IMR-90 (cell line): Measurements from ENCODE around the gene GUCY2F. TPM values are rescaled to one million over a fixed set of nuclear protein-coding genes. Genes with fewer than 3 reads are reported as not detected.

Source experiments
- ATAC-seq: fragments of 200-7000 bp; cut with Tn5 transposase; 2 replicates; pipeline ENCODE4 v1.9.1; 2020; ENCODE audit warnings: low read depth, mild to moderate bottlenecking, moderate library complexity
- BruUV-seq: library from RNA; stranded (reverse); fragments of 400-500 nt; replicated peaks from 2 replicates; lab custom pipeline; 2021; lab: Mats Ljungman, UMichigan
- CTCF ChIA-PET: fragments of 300-600 bp; formaldehyde crosslinking; extraction: SDS; loops from one replicate; lab custom pipeline; 2021; ENCODE audit warnings: antibody characterized with exemption; lab: Yijun Ruan, JAX
- POLR2A ChIA-PET: fragments of 300-600 bp; sonication (Branson Sonifier 250); formaldehyde crosslinking; loops from one replicate; lab custom pipeline; 2022; ENCODE audit warnings: antibody characterized with exemption; ENCODE audit not compliant: unreplicated experiment; lab: Charles Lee
- DNase-seq: peaks from one replicate; pipeline ENCODE4 v3.0.0; 2013
- H2AFZ ChIP-seq: replicated peaks from 2 replicates; pipeline ENCODE3; 2013; ENCODE audit warnings: low read length, mild to moderate bottlenecking; ENCODE audit not compliant: poor library complexity
- H2AK5ac ChIP-seq: 2 replicates; pipeline ENCODE4 v1.6.1; 2013; ENCODE audit warnings: low read depth, low read length, inconsistent platforms
- H2AK9ac ChIP-seq: replicated peaks from 2 replicates; pipeline ENCODE3; 2013; ENCODE audit warnings: mild to moderate bottlenecking, low read depth, low read length, moderate library complexity; ENCODE audit not compliant: poor library complexity
- H2BK120ac ChIP-seq: 2 replicates; pipeline ENCODE4 v1.6.1; 2013; ENCODE audit warnings: low read depth, low read length, inconsistent platforms
- H2BK15ac ChIP-seq: 3 replicates; pipeline ENCODE4 v1.6.1; 2013; ENCODE audit warnings: low read depth, low read length, inconsistent platforms
- H2BK20ac ChIP-seq: 2 replicates; pipeline ENCODE4 v1.6.1; 2013; ENCODE audit warnings: low read depth, mild to moderate bottlenecking, inconsistent platforms, low read length, moderate library complexity
- H2BK5ac ChIP-seq: 2 replicates; pipeline ENCODE4 v1.6.1; 2013; ENCODE audit warnings: mild to moderate bottlenecking, low read depth, low read length, inconsistent platforms; ENCODE audit not compliant: poor library complexity, severe bottlenecking
- H3K14ac ChIP-seq: replicated peaks from 2 replicates; pipeline ENCODE4 v1.6.1; 2013; ENCODE audit warnings: low read depth, low read length, inconsistent platforms
- H3K18ac ChIP-seq: 2 replicates; pipeline ENCODE4 v1.6.1; 2013; ENCODE audit warnings: low read depth, low read length, control low read depth
- H3K23ac ChIP-seq: 2 replicates; pipeline ENCODE4 v1.6.1; 2013; ENCODE audit warnings: low read depth, low read length, inconsistent platforms
- H3K27ac ChIP-seq: 2 replicates; pipeline ENCODE4 v1.5.1; 2013; ENCODE audit warnings: mild to moderate bottlenecking, control low read depth, low read length; ENCODE audit not compliant: insufficient read depth
- H3K27me3 ChIP-seq: 2 replicates; pipeline ENCODE4 v1.6.1; 2013; ENCODE audit warnings: low read length; ENCODE audit not compliant: control insufficient read depth, insufficient read depth
- H3K36me3 ChIP-seq: 2 replicates; pipeline ENCODE4 v1.6.1; 2013; ENCODE audit warnings: low read length, mixed read lengths; ENCODE audit not compliant: control insufficient read depth, insufficient read depth
- H3K4ac ChIP-seq: 2 replicates; pipeline ENCODE4 v1.6.1; 2013; ENCODE audit warnings: low read depth, low read length, inconsistent platforms
- H3K4me1 ChIP-seq: 2 replicates; pipeline ENCODE4 v1.6.1; 2013; ENCODE audit warnings: low read length, mixed read lengths; ENCODE audit not compliant: control insufficient read depth, insufficient read depth
- H3K4me2 ChIP-seq: 2 replicates; pipeline ENCODE4 v1.6.1; 2013; ENCODE audit warnings: low read depth, mild to moderate bottlenecking, control low read depth, low read length, moderate library complexity
- H3K4me3 ChIP-seq: 2 replicates; pipeline ENCODE4 v1.5.1; 2013; ENCODE audit warnings: low read depth, mild to moderate bottlenecking, control low read depth, low read length, moderate library complexity; ENCODE audit not compliant: insufficient read depth
- H3K56ac ChIP-seq: 2 replicates; pipeline ENCODE4 v1.6.1; 2013; ENCODE audit warnings: low read length, inconsistent platforms; ENCODE audit not compliant: insufficient read depth; ENCODE audit errors: extremely low read depth
- H3K79me1 ChIP-seq, 2 experiments: 2 replicates each; pipeline ENCODE4 v1.6.1; 2013; ENCODE audit warnings: low read length in 2 of 2, inconsistent platforms in 1 of 2, low read depth in 1 of 2
- H3K9ac ChIP-seq: 2 replicates; pipeline ENCODE4 v1.6.1; 2013; ENCODE audit warnings: low read depth, low read length, control low read depth
- H3K9me1 ChIP-seq: 2 replicates; pipeline ENCODE4 v1.6.1; 2013; ENCODE audit warnings: low read length, inconsistent platforms; ENCODE audit not compliant: insufficient read depth
- H3K9me3 ChIP-seq: 2 replicates; pipeline ENCODE4 v1.6.1; 2013; ENCODE audit warnings: low read length; ENCODE audit not compliant: control insufficient read depth, insufficient read depth
- H4K20me1 ChIP-seq: 2 replicates; pipeline ENCODE4 v1.6.1; 2013; ENCODE audit warnings: low read length, inconsistent platforms; ENCODE audit not compliant: insufficient read depth
- H4K5ac ChIP-seq: 2 replicates; pipeline ENCODE4 v1.6.1; 2013; ENCODE audit warnings: mild to moderate bottlenecking, low read depth, low read length, control low read depth
- H4K8ac ChIP-seq, 2 experiments: 2 replicates each; pipeline ENCODE4 v1.6.1; 2013; ENCODE audit warnings: low read depth in 2 of 2, low read length in 2 of 2, control low read depth in 1 of 2, inconsistent platforms in 1 of 2
- H4K91ac ChIP-seq: 2 replicates; pipeline ENCODE4 v1.6.1; 2013; ENCODE audit warnings: low read depth, low read length, inconsistent platforms; ENCODE audit not compliant: insufficient read depth
- BHLHE40 ChIP-seq: fragments of 150-350 bp; IDR thresholded peaks from 2 replicates; pipeline ENCODE4 v1.6.1; 2016; ENCODE audit warnings: mild to moderate bottlenecking, low read depth, low read length
- CEBPB ChIP-seq: IDR thresholded peaks from 2 replicates; pipeline ENCODE4 v1.6.1; 2012; ENCODE audit warnings: low read depth, low read length, improper control_type of control experiment
- CHD1 ChIP-seq: IDR thresholded peaks from 2 replicates; pipeline ENCODE4 v1.6.1; 2012; ENCODE audit warnings: low read depth, low read length, improper control_type of control experiment
- FOS ChIP-seq: fragments of 150-350 bp; IDR thresholded peaks from 2 replicates; pipeline ENCODE4 v1.6.1; 2016; ENCODE audit warnings: low read depth, low read length
- MAFK ChIP-seq: IDR thresholded peaks from 2 replicates; pipeline ENCODE4 v1.6.1; 2012; ENCODE audit warnings: low read depth, low read length, improper control_type of control experiment
- MAZ ChIP-seq: IDR thresholded peaks from 2 replicates; pipeline ENCODE4 v1.6.1; 2012; ENCODE audit warnings: low read depth, mild to moderate bottlenecking, low read length, improper control_type of control experiment, moderate library complexity, borderline replicate concordance
- MXI1 ChIP-seq: IDR thresholded peaks from 2 replicates; pipeline ENCODE4 v1.6.1; 2012; ENCODE audit warnings: low read depth, mild to moderate bottlenecking, low read length, moderate library complexity, borderline replicate concordance
- NFE2L2 ChIP-seq: fragments of 150-350 bp; IDR thresholded peaks from 2 replicates; pipeline ENCODE4 v1.6.1; 2016; ENCODE audit warnings: low read depth, mild to moderate bottlenecking, low read length
- POLR2A ChIP-seq: IDR thresholded peaks from 2 replicates; pipeline ENCODE4 v1.6.1; 2012; ENCODE audit warnings: mild to moderate bottlenecking, low read depth, low read length
- RAD21 ChIP-seq: IDR thresholded peaks from 2 replicates; pipeline ENCODE4 v1.6.1; 2012; ENCODE audit warnings: low read length, improper control_type of control experiment
- RCOR1 ChIP-seq: IDR thresholded peaks from 2 replicates; pipeline ENCODE4 v1.6.1; 2012; ENCODE audit warnings: mild to moderate bottlenecking, low read length, improper control_type of control experiment; ENCODE audit not compliant: insufficient replicate concordance
- RFX5 ChIP-seq: IDR thresholded peaks from 2 replicates; pipeline ENCODE4 v1.8.0; 2012; ENCODE audit warnings: low read depth, mild to moderate bottlenecking, low read length, moderate library complexity
- SMC3 ChIP-seq: fragments of 150-350 bp; IDR thresholded peaks from 2 replicates; pipeline ENCODE4 v1.6.1; 2016; ENCODE audit warnings: low read depth, mild to moderate bottlenecking, antibody characterized with exemption, low read length, moderate library complexity
- WGBS, 2 experiments: methylation state at CpG; one replicate each; pipeline versions ENCODE4 v1.1.5 to v1.1.7; 2013; ENCODE audit warnings: missing lambda C conversion rate in 2 of 2; ENCODE audit not compliant: insufficient read length in 1 of 2; ENCODE audit errors: extremely low coverage in 2 of 2; 5-methylcytosine and 5-hydroxymethylcytosine counted together
- dilution Hi-C: fragments of 300-500 bp; cut with HindIII; formaldehyde crosslinking; loops from one replicate; pipeline ENCODE4 v1.14.3; 2018; ENCODE audit warnings: low sequenced_read_pairs; ENCODE audit not compliant: unreplicated experiment
- in situ Hi-C: fragments of 300-500 bp; cut with MboI; formaldehyde crosslinking; loops from 3 replicates; pipeline ENCODE4 v1.14.3; 2019; ENCODE audit warnings: low sequenced_read_pairs, inconsistent platforms, mixed read lengths
- intact Hi-C: fragments of 100-400 bp; cut with micrococcal nuclease; formaldehyde crosslinking; loops from 2 replicates; pipeline ENCODE4 v1.10.0; 2022
- polyA plus RNA-seq, 3 experiments: library from polyadenylated mRNA; depleted of rRNA; stranded (reverse); fragments of >200 nt; gene quantifications; 2 replicates each; pipeline ENCODE4 v1.2.3, GENCODE V29; 2012; ENCODE audit warnings: low replicate concordance in 1 of 3
- total RNA-seq: library from RNA; depleted of rRNA; stranded (reverse); fragments of >200 nt; gene quantifications from 2 replicates; pipeline ENCODE4 v1.2.3, GENCODE V29; 2012
- TF ChIP-seq, protein P1 (sequence below): conservative IDR thresholded peaks from 2 replicates; pipeline ENCODE4 v1.5.1; 2012; ENCODE audit warnings: mild to moderate bottlenecking, low read depth, low read length, improper control_type of control experiment
- TF ChIP-seq, protein P2 (sequence below): fragments of 150-350 bp; IDR thresholded peaks from 2 replicates; pipeline ENCODE4 v1.6.1; 2016; ENCODE audit warnings: low read depth, mild to moderate bottlenecking, low read length, moderate library complexity, borderline replicate concordance
- TF ChIP-seq, protein P3 (sequence below): fragments of 150-350 bp; IDR thresholded peaks from 2 replicates; pipeline ENCODE4 v1.6.1; 2017; ENCODE audit warnings: mild to moderate bottlenecking, antibody characterized with exemption, low read length, low read depth

Gene GUCY2F
- total and polyA plus RNA-seq, 2 of the 4 experiments (the other 2 are of a cell fraction) = not detected

DNA sequence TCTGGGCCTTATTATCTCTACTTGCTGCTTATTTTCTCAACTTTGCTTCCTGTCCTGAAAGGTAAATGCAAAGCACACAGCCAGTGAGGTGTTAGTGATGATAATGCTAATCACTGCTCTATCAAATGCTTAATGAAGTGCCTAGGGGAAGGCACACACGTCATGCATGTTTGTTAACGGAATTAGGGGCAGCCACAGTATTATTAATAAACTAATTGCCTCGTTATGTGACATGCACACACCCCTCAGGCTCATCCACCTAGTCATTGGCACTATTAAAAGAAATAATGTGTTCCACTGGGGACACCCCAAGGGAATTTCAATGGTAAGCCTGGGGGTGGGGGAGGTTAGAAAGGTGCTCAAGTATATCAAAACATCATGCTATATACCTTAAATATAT, 125.2 kb downstream of the GUCY2F start:
- ATAC-seq (no peak), DNase-seq (no peak)
- H2BK20ac ChIP-seq = no peak overlapping the region
- peaks cover 1% of the 10 kb centered on the region for H3K27me3 ChIP-seq
- intact Hi-C loops (no loop called here), in situ Hi-C loops (no loop called here), dilution Hi-C loops (no loop called here)
- H3K18ac ChIP-seq = no peak overlapping the region
- H4K8ac ChIP-seq = no peak overlapping the region
- H2BK15ac ChIP-seq = no peak overlapping the region
- H3K23ac ChIP-seq = no peak overlapping the region
- no peak overlapping the region for H2BK5ac ChIP-seq
- H3K9ac ChIP-seq = no peak overlapping the region
- H3K4me2 ChIP-seq = no peak overlapping the region
- no peak overlapping the region for H3K4me3 ChIP-seq
- no peak overlapping the region for H2AFZ ChIP-seq
- H3K27ac ChIP-seq = no peak overlapping the region
- POLR2A ChIA-PET = no interaction called here
- no CpG with 5 or more reads among the region's 3 CpGs for WGBS, 2 experiments
- no peaks in the 10 kb centered on the region for H3K79me1 ChIP-seq
- H3K56ac ChIP-seq = no peak overlapping the region
- no peak overlapping the region for H2BK120ac ChIP-seq
- H2AK9ac ChIP-seq = no peak overlapping the region
- H3K9me1 ChIP-seq = no peaks in the 10 kb centered on the region
- no peak overlapping the region for H3K14ac ChIP-seq
- TF ChIP-seq POLR2A (no peak), SMC3 (no peak), CHD1 (no peak), RCOR1 (no peak), BHLHE40 (no peak), FOS (no peak), MXI1 (no peak), RAD21 (no peak), CEBPB (no peak), RFX5 (no peak), MAFK (no peak), NFE2L2 (no peak), MAZ (no peak)
- TF ChIP-seq, protein P1, sequence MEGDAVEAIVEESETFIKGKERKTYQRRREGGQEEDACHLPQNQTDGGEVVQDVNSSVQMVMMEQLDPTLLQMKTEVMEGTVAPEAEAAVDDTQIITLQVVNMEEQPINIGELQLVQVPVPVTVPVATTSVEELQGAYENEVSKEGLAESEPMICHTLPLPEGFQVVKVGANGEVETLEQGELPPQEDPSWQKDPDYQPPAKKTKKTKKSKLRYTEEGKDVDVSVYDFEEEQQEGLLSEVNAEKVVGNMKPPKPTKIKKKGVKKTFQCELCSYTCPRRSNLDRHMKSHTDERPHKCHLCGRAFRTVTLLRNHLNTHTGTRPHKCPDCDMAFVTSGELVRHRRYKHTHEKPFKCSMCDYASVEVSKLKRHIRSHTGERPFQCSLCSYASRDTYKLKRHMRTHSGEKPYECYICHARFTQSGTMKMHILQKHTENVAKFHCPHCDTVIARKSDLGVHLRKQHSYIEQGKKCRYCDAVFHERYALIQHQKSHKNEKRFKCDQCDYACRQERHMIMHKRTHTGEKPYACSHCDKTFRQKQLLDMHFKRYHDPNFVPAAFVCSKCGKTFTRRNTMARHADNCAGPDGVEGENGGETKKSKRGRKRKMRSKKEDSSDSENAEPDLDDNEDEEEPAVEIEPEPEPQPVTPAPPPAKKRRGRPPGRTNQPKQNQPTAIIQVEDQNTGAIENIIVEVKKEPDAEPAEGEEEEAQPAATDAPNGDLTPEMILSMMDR = no peak
- TF ChIP-seq, protein P2, sequence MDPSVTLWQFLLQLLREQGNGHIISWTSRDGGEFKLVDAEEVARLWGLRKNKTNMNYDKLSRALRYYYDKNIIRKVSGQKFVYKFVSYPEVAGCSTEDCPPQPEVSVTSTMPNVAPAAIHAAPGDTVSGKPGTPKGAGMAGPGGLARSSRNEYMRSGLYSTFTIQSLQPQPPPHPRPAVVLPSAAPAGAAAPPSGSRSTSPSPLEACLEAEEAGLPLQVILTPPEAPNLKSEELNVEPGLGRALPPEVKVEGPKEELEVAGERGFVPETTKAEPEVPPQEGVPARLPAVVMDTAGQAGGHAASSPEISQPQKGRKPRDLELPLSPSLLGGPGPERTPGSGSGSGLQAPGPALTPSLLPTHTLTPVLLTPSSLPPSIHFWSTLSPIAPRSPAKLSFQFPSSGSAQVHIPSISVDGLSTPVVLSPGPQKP = no peak
- TF ChIP-seq, protein P3, sequence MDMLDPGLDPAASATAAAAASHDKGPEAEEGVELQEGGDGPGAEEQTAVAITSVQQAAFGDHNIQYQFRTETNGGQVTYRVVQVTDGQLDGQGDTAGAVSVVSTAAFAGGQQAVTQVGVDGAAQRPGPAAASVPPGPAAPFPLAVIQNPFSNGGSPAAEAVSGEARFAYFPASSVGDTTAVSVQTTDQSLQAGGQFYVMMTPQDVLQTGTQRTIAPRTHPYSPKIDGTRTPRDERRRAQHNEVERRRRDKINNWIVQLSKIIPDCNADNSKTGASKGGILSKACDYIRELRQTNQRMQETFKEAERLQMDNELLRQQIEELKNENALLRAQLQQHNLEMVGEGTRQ = no peak
- no peaks in the 10 kb centered on the region for H3K36me3 ChIP-seq
- H4K5ac ChIP-seq = no peak overlapping the region
- H3K4me1 ChIP-seq = no peaks in the 10 kb centered on the region
- no peak overlapping the region for H4K91ac ChIP-seq
- H3K9me3 ChIP-seq = no peaks in the 10 kb centered on the region
- no peak overlapping the region for H3K4ac ChIP-seq
- H2AK5ac ChIP-seq = no peak overlapping the region
- BruUV-seq = no TSS peak
- no peaks in the 10 kb centered on the region for H4K20me1 ChIP-seq
- CTCF ChIA-PET = no interaction called here
